GM18502 (cell line): ENCODE measurements around the gene SOCS1.

Experiments
- ATAC-seq: cut with Tn5 transposase; IDR thresholded peaks from one replicate; pipeline ENCODE4 v1.9.1; 2021; ENCODE audit warnings: mild to moderate bottlenecking; ENCODE audit not compliant: unreplicated experiment, poor library complexity

SOCS1 gene

GRCh38 chr16:11210260-11210659 lies 45.7 kb downstream of the SOCS1 start:
- no peak for ATAC-seq

DNA sequence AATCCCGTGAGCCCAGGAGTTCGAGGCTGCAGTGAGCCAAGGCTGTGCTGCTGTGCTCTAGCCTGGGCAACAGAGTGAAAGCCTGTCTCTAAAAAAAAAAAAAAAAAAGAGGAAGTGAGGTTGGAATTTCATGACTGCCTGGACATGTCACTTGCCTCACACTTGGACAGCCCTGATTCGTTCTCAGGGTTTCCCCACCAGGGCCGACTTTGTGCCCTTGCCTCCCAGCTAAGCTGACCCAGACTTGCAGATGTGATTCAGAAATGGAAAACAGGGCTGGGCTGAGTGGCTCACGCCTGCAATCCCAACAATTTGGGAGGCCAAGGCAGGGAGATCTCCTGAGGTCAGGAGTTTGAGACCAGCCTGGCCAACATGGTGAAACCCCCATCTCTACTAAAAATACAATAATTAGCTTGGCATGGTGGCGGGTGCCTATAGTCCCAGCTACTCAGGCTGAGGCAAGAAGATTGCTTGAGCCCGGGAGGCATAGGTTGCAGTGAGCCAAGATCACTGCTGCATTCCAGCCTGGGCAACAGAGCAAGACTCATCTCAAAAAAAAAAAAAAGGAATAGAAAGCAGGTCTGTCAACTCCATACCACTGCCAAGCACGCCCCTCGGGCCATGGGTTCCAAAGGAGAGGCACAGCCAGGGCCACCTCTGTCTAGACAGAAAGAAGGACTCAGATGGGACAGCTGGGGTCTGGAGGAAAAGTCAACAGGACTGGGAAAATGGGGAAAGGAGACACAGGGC lies 46.9 kb downstream of the SOCS1 start:
- no peak for ATAC-seq

- no peak for ATAC-seq
These were observed 48.4 kb downstream of the SOCS1 start for GRCh38 chr16:11207646-11208045.

GRCh38 chr16:11205754-11206581 lies 50.0 kb downstream of the SOCS1 start:
- peak; percentile 3 for ATAC-seq

GRCh38 chr16:11205065-11205699 lies 50.8 kb downstream of the SOCS1 start:
- ATAC-seq, result no peak

GRCh38 chr16:11204513-11205047 lies 51.4 kb downstream of the SOCS1 start:
- no peak for ATAC-seq
